Measurements from ENCODE around the gene CUBN.

Gene CUBN

DNA sequence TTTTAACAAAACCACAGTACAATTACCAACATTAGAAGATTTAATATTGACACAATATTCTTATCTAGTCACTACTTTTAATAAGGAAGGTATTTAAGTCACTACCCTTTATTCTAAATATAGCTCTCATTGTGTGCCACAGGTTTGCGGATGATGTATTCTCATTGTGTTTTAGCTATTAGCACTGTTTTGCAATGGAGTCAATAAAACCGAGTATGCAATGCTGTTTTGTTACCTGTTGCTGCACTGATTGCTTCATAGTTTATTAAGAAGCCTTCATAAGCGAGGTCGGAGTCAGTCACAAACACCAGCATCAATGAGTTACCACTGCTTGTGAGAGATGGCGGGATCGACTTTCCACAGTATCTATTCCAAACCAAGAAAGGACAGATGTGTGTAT is 64.3 kb downstream of the CUBN start:
- Histone ChIP-seq H3K4me1 (ENCODE audit: control insufficient read depth, insufficient read depth, low read length, poor library complexity, severe bottlenecking) (peaks cover 5% of the 10 kb centered on the region), H3K36me3 (ENCODE audit: control insufficient read depth, insufficient read depth, low read length) (no peaks in the 10 kb centered on the region), H3K9me3 (ENCODE audit: control insufficient read depth, low read length) (no peaks in the 10 kb centered on the region), H3K27ac (ENCODE audit: insufficient read depth, low read length, poor library complexity, severe bottlenecking) (no peak overlapping the region), H3K4me3 (ENCODE audit: insufficient read depth, low read depth, low read length, poor library complexity, severe bottlenecking) (no peak overlapping the region), H3K27me3 (replicated peaks; ENCODE audit: control insufficient read depth, insufficient read depth, low read length, poor library complexity, severe bottlenecking) (no peaks in the 10 kb centered on the region)
- no peak for DNase-seq

DNA sequence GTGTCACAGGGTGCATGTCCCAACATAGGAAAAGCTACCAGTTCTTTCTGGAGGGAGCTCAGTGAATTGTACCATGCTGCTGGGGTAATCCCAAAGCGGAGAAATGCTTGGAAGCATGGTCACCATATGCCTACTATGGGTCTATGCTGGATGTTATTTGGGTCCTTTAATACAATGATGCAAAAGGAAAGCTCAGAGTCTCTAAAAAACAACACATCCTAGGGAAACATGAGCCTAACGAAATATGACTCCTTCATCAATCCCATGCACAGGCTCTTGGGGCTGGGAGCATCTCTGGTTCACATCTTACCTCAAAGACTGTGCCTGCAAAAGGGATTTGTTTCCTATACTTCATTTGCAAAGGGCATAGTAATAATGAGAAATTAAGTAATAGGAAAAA is 65.2 kb downstream of the CUBN start:
- no peaks in the 10 kb centered on the region for H3K9me3 ChIP-seq (ENCODE audit: control insufficient read depth, low read length)
- no peak overlapping the region for H3K27ac ChIP-seq (ENCODE audit: insufficient read depth, low read length, poor library complexity, severe bottlenecking)
- no peak overlapping the region for H3K4me3 ChIP-seq (ENCODE audit: insufficient read depth, low read depth, low read length, poor library complexity, severe bottlenecking)
- no peaks in the 10 kb centered on the region for H3K36me3 ChIP-seq (ENCODE audit: control insufficient read depth, insufficient read depth, low read length)
- peaks cover 5% of the 10 kb centered on the region for H3K4me1 ChIP-seq (ENCODE audit: control insufficient read depth, insufficient read depth, low read length, poor library complexity, severe bottlenecking)
- no peak for DNase-seq
- no peaks in the 10 kb centered on the region for H3K27me3 ChIP-seq (replicated peaks; ENCODE audit: control insufficient read depth, insufficient read depth, low read length, poor library complexity, severe bottlenecking)

DNA sequence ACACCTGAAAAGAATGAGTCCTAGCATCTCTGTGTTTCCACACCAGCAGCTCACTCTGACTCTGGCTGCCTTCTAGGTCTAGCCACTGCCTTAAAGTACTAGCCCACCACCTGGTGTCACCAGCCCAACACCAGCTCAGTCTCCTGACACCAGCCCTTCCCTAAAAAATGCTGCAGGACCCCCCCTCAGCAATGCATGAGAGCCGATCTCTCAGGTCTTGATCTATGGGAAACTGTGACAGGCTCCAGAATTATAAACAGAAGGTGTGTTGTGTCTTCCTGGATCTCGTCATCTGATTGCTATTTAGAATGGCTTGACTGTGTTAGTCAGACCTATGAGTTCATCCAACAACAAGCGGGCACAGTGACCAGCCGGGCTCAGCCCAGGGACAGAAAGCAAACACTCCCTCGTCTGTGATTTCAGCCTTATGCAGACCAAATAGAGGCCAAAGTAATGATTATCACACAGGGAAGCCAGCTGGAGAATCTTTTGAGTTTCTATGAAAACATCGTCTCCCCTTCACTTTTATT is 66.6 kb downstream of the CUBN start:
- Histone ChIP-seq H3K4me3 (ENCODE audit: insufficient read depth, low read depth, low read length, poor library complexity, severe bottlenecking) (no peak overlapping the region), H3K4me1 (ENCODE audit: control insufficient read depth, insufficient read depth, low read length, poor library complexity, severe bottlenecking) (peaks cover 5% of the 10 kb centered on the region)
- DNase-seq, result no peak

DNA sequence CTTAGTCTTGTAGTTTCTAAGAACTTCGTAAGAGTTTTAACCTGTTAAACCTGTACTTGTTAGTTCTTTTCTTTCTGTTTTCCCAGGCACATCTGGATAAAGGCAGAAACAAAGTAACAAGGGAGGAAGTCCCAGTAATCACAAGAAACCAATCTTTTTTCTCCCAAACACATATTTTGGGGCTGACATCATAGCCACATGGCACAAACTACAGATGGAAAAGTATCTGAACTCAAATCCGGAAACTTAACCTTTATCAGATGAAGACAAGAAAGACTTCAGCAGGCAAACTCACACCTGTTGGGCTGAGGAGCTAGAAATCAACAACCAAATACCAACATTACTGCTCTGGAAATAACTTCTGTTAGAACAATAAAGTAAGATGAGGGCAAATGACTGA is 67.1 kb downstream of the CUBN start:
- no peaks in the 10 kb centered on the region for H3K36me3 ChIP-seq (ENCODE audit: control insufficient read depth, insufficient read depth, low read length)
- no peaks in the 10 kb centered on the region for H3K9me3 ChIP-seq (ENCODE audit: control insufficient read depth, low read length)
- peaks cover 5% of the 10 kb centered on the region for H3K4me1 ChIP-seq (ENCODE audit: control insufficient read depth, insufficient read depth, low read length, poor library complexity, severe bottlenecking)
- H3K27me3 ChIP-seq (replicated peaks; ENCODE audit: control insufficient read depth, insufficient read depth, low read length, poor library complexity, severe bottlenecking), result no peaks in the 10 kb centered on the region
- no peak for DNase-seq
- no peak overlapping the region for H3K4me3 ChIP-seq (ENCODE audit: insufficient read depth, low read depth, low read length, poor library complexity, severe bottlenecking)
- H3K27ac ChIP-seq (ENCODE audit: insufficient read depth, low read length, poor library complexity, severe bottlenecking), result no peak overlapping the region

More for the DNA sequence above, 66.6 kb downstream of the CUBN start:
- no peaks in the 10 kb centered on the region for H3K9me3 ChIP-seq (ENCODE audit: control insufficient read depth, low read length)
- H3K27ac ChIP-seq (ENCODE audit: insufficient read depth, low read length, poor library complexity, severe bottlenecking), result no peak overlapping the region
- no peaks in the 10 kb centered on the region for H3K36me3 ChIP-seq (ENCODE audit: control insufficient read depth, insufficient read depth, low read length)
- no peaks in the 10 kb centered on the region for H3K27me3 ChIP-seq (replicated peaks; ENCODE audit: control insufficient read depth, insufficient read depth, low read length, poor library complexity, severe bottlenecking)

DNA sequence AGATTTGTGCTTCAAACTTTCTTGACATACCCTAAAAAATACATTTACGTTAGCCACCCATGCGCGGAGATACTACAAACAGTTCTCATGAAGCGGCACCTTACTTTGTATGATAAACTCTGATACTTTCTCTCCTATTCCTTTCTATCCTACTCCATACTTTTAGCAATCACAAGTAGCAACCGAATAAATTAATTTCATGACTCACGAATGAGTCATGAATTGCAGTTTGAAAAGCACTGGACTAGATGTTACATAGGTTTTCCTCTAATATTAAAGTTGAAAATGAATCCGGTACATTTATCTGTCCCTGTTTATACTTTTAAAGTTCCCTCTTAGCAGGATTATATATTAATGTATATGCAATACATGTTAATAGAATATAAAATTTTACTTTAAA is 67.6 kb downstream of the CUBN start:
- peaks cover 5% of the 10 kb centered on the region for H3K4me1 ChIP-seq (ENCODE audit: control insufficient read depth, insufficient read depth, low read length, poor library complexity, severe bottlenecking)

DNA sequence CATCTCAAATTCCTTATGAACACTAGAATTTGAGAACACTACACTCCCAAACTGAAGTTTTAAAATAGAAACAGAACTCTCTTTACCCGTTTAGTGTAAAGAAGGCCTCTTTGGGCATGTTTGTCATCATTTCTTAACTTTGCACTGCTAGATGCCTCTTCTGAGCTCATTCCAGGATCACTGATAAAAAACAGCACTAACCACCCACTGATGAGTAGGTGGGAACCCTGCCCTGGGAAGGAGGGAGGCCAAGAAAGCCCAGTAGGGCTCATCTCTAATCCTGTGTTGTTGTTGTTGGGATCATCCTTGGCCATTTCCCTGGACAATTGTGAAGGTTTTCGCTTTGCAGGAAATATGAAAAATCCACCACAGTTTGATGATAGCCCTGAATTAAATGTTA is 68.2 kb downstream of the CUBN start:
- DNase-seq, result no peak
- Histone ChIP-seq H3K27ac (ENCODE audit: insufficient read depth, low read length, poor library complexity, severe bottlenecking) (no peak overlapping the region), H3K4me1 (ENCODE audit: control insufficient read depth, insufficient read depth, low read length, poor library complexity, severe bottlenecking) (peaks cover 5% of the 10 kb centered on the region), H3K27me3 (replicated peaks; ENCODE audit: control insufficient read depth, insufficient read depth, low read length, poor library complexity, severe bottlenecking) (no peaks in the 10 kb centered on the region), H3K4me3 (ENCODE audit: insufficient read depth, low read depth, low read length, poor library complexity, severe bottlenecking) (no peak overlapping the region), H3K9me3 (ENCODE audit: control insufficient read depth, low read length) (no peaks in the 10 kb centered on the region), H3K36me3 (ENCODE audit: control insufficient read depth, insufficient read depth, low read length) (no peaks in the 10 kb centered on the region)

More for the DNA sequence above, 67.6 kb downstream of the CUBN start:
- H3K36me3 ChIP-seq (ENCODE audit: control insufficient read depth, insufficient read depth, low read length), result no peaks in the 10 kb centered on the region
- no peaks in the 10 kb centered on the region for H3K9me3 ChIP-seq (ENCODE audit: control insufficient read depth, low read length)
- no peak overlapping the region for H3K4me3 ChIP-seq (ENCODE audit: insufficient read depth, low read depth, low read length, poor library complexity, severe bottlenecking)
- DNase-seq, result no peak
- H3K27me3 ChIP-seq (replicated peaks; ENCODE audit: control insufficient read depth, insufficient read depth, low read length, poor library complexity, severe bottlenecking), result no peaks in the 10 kb centered on the region
- H3K27ac ChIP-seq (ENCODE audit: insufficient read depth, low read length, poor library complexity, severe bottlenecking), result no peak overlapping the region

DNA sequence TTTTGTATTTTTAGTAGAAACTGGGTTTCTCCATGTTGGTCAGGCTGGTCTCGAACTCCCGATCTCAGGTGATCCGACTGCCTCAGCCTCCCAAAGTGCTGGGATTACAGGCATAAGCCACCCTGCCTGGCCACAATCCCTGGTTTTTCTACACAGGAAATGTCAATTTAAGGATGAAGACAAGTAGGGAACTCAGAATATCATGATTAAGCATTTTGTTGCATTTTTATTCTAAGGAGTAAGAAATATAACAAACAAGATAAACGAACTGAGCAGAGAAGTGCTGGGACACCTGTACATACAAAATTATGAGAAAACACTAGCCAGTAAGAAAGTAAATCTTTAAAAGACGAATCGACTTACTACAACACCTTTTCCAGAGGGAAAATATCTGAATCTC is 69.3 kb downstream of the CUBN start:
- H3K4me1 ChIP-seq (ENCODE audit: control insufficient read depth, insufficient read depth, low read length, poor library complexity, severe bottlenecking), result peaks cover 5% of the 10 kb centered on the region
- H3K27ac ChIP-seq (ENCODE audit: insufficient read depth, low read length, poor library complexity, severe bottlenecking), result no peak overlapping the region

DNA sequence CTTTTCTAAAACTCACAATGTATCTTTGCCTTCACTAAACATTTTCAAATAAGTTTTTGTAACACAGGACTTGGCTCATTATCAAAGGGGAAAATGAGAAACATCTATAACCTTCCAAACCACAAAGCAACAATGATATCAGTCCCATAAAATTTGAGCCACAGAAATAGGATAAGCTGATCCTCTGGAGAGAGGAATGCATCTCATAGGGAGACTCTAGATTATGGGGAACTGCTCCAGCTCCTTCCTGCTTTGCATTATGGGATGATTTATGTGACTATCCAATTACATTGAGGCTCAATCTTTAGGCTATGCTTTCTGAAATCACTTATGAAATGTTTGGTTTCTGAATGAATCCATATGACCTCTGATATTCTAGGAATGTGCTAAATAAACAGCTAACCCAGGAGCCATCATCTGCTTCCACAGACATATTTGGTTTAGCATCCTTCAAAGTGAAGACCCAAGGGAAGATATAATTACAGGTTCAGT is 70.4 kb downstream of the CUBN start:
- Histone ChIP-seq H3K27ac (ENCODE audit: insufficient read depth, low read length, poor library complexity, severe bottlenecking) (no peak overlapping the region), H3K4me1 (ENCODE audit: control insufficient read depth, insufficient read depth, low read length, poor library complexity, severe bottlenecking) (peaks cover 5% of the 10 kb centered on the region), H3K36me3 (ENCODE audit: control insufficient read depth, insufficient read depth, low read length) (no peaks in the 10 kb centered on the region), H3K4me3 (ENCODE audit: insufficient read depth, low read depth, low read length, poor library complexity, severe bottlenecking) (no peak overlapping the region), H3K9me3 (ENCODE audit: control insufficient read depth, low read length) (no peaks in the 10 kb centered on the region), H3K27me3 (replicated peaks; ENCODE audit: control insufficient read depth, insufficient read depth, low read length, poor library complexity, severe bottlenecking) (no peaks in the 10 kb centered on the region)
- no peak for DNase-seq

More for the DNA sequence above, 69.3 kb downstream of the CUBN start:
- Histone ChIP-seq H3K4me3 (ENCODE audit: insufficient read depth, low read depth, low read length, poor library complexity, severe bottlenecking) (no peak overlapping the region), H3K27me3 (replicated peaks; ENCODE audit: control insufficient read depth, insufficient read depth, low read length, poor library complexity, severe bottlenecking) (no peaks in the 10 kb centered on the region), H3K9me3 (ENCODE audit: control insufficient read depth, low read length) (no peaks in the 10 kb centered on the region), H3K36me3 (ENCODE audit: control insufficient read depth, insufficient read depth, low read length) (no peaks in the 10 kb centered on the region)
- no peak for DNase-seq

DNA sequence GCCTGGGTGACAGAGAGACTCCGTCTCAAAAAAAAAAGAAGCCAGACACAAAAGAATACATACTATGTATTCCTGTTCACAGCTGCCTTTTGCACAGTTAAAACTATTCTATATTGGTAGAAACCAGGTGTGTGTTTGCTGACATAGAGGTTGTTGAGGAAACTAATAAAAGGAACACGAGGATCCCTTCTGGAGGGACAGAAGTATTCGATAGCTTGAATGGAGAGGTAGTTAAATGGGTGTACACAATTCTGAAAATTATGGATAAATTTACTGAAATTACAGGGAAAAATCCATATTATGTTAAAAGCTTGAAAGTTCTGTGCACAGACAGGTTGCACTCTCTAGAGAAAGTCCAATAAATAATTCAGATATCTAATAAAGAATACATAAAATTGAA is 71.5 kb downstream of the CUBN start:
- H3K4me3 ChIP-seq (ENCODE audit: insufficient read depth, low read depth, low read length, poor library complexity, severe bottlenecking), result no peak overlapping the region
- peaks cover 5% of the 10 kb centered on the region for H3K4me1 ChIP-seq (ENCODE audit: control insufficient read depth, insufficient read depth, low read length, poor library complexity, severe bottlenecking)
- no peaks in the 10 kb centered on the region for H3K27me3 ChIP-seq (replicated peaks; ENCODE audit: control insufficient read depth, insufficient read depth, low read length, poor library complexity, severe bottlenecking)
- no peak for DNase-seq
- H3K9me3 ChIP-seq (ENCODE audit: control insufficient read depth, low read length), result no peaks in the 10 kb centered on the region
- H3K27ac ChIP-seq (ENCODE audit: insufficient read depth, low read length, poor library complexity, severe bottlenecking), result no peak overlapping the region
- no peaks in the 10 kb centered on the region for H3K36me3 ChIP-seq (ENCODE audit: control insufficient read depth, insufficient read depth, low read length)

DNA sequence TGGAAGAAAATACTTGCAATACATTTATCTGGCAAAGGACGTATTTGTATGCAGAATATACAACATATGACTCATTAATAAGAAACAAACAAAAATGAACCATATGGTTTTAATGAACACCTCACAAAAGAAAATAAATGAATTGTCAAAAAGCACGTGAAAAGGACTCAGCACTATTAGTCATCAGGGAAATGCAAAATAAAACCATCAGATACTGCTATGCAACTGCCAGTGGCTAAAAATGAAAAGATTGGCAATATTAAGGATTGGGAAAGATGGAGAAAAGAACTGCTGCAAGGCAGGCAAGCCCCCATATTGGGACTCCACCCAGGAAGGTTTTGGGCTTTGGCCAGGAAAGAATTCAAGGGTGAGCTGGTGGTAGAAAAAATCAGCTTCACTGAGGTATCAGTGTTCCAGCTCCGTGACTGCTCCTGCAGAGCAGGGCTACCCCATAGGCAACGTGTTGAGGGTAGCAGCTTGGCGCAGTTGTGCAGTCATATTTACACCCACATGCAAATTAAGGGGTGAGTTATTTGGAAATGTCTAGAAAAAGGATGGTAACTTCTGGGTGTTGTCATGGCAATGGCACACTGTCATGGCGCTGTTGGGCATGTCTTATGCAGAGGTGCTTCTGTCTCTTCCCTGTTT is 72.7 kb downstream of the CUBN start:
- Histone ChIP-seq H3K9me3 (ENCODE audit: control insufficient read depth, low read length) (no peaks in the 10 kb centered on the region), H3K4me1 (ENCODE audit: control insufficient read depth, insufficient read depth, low read length, poor library complexity, severe bottlenecking) (no peaks in the 10 kb centered on the region), H3K27me3 (replicated peaks; ENCODE audit: control insufficient read depth, insufficient read depth, low read length, poor library complexity, severe bottlenecking) (no peaks in the 10 kb centered on the region), H3K4me3 (ENCODE audit: insufficient read depth, low read depth, low read length, poor library complexity, severe bottlenecking) (no peak overlapping the region), H3K36me3 (ENCODE audit: control insufficient read depth, insufficient read depth, low read length) (no peaks in the 10 kb centered on the region), H3K27ac (ENCODE audit: insufficient read depth, low read length, poor library complexity, severe bottlenecking) (no peak overlapping the region)
- DNase-seq, result no peak

All from effector memory CD4-positive, alpha-beta T cell (primary cell).